Measurements from ENCODE around the gene ATP6V0D1.
"Not testable (repeated sequence)": the region's sequence is repeated elsewhere in the genome, so short reads cannot be mapped to it uniquely, and the experiment has no call there.

Gene ATP6V0D1

GRCh38 chr16:67504031-67505021 is 23.4 kb upstream of the ATP6V0D1 start:
- peak in 2 of 4 experiments; percentile 28 to 43 for DNase-seq

- no peak for DNase-seq
Observed at GRCh38 chr16:67499106-67499505, 18.1 kb upstream of the ATP6V0D1 start.

GRCh38 chr16:67490335-67491096 is 9.6 kb upstream of the ATP6V0D1 start:
- no peak for DNase-seq

- no peak for DNase-seq
Observed at GRCh38 chr16:67489401-67490083, 8.6 kb upstream of the ATP6V0D1 start.

- not testable (repeated sequence) for DNase-seq
Observed at GRCh38 chr16:67487561-67487960, 6.6 kb upstream of the ATP6V0D1 start.

GRCh38 chr16:67486805-67487204 is 5.8 kb upstream of the ATP6V0D1 start:
- no peak for DNase-seq

- no peak for DNase-seq
Observed at GRCh38 chr16:67483731-67484525, 3.0 kb upstream of the ATP6V0D1 start.

GRCh38 chr16:67483150-67483549 is 2.2 kb upstream of the ATP6V0D1 start, which contains the start of gene AGRP:
AGRP (minus strand) TSS chr16:67483547; CDS start chr16:67483398, 149 bp downstream.
- no peak for DNase-seq

GRCh38 chr16:67482233-67482924 is 1.4 kb upstream of the ATP6V0D1 start:
- DNase-seq = no peak

- peak in 1 of 4 experiments; percentile 15 for DNase-seq
Observed at GRCh38 chr16:67481561-67482232, 740 bp upstream of the ATP6V0D1 start.

- DNase-seq = no peak
Observed at GRCh38 chr16:67477960-67478554, 2.9 kb downstream of the ATP6V0D1 start.

GRCh38 chr16:67474551-67475455 is 6.2 kb downstream of the ATP6V0D1 start:
- DNase-seq = no peak

GRCh38 chr16:67471758-67472384 is 9.1 kb downstream of the ATP6V0D1 start:
- DNase-seq = no peak

GRCh38 chr16:67470359-67470758 is 10.6 kb downstream of the ATP6V0D1 start:
- no peak for DNase-seq

- no peak for DNase-seq
Observed at GRCh38 chr16:67468731-67469130, 12.2 kb downstream of the ATP6V0D1 start.

- no peak for DNase-seq
Observed at GRCh38 chr16:67466581-67466980, 14.4 kb downstream of the ATP6V0D1 start.

GRCh38 chr16:67464565-67464964 is 16.4 kb downstream of the ATP6V0D1 start:
- no peak for DNase-seq

GRCh38 chr16:67463691-67464090 is 17.3 kb downstream of the ATP6V0D1 start:
- no peak for DNase-seq

GRCh38 chr16:67463059-67463458 is 17.9 kb downstream of the ATP6V0D1 start:
- no peak for DNase-seq
